Neural cell (in vitro differentiated cells): ENCODE data around the gene NET1.

Experiments used
- REST ChIP-seq: IDR thresholded peaks from 2 replicates; pipeline ENCODE4 v1.6.1; 2012; ENCODE audit warnings: borderline replicate concordance
- TF ChIP-seq, protein P1 (sequence below): fragments of 450-650 bp; IDR thresholded peaks from 2 replicates; pipeline ENCODE4 v1.5.1; 2014; ENCODE audit warnings: antibody characterized with exemption, mild to moderate bottlenecking, moderate library complexity; ENCODE audit not compliant: poor library complexity, severe bottlenecking

DNA sequence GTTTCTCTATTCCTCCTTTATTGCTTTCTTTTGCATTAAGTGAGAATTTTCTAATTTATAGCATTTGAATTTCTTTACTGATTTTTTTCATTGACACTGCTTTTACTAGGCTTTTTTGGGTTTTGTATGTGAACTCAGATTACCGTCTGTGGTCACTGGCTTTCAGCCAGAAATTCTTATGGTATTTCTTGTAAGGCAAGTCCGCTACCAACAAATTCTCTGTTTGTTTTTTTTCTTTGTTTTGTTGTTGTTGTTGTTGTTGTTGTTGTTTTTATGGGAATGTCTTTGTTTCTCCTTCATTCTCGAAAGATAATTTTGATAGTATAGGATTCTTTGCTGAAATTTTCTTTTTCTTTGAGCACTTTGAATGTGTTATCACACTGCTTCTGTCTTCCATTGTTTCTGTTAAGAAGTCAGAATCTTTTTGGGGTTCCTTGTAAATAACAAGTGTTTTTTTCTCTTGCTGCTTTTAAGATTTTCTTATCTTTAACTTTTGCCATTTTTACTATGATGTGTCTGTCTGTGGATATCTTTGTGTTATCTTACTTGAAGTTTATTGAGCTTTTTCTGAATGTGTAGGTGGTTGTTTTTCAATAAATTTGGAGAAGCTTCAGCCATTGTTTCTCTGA is 7.2 kb downstream of the NET1 start:
- TF ChIP-seq, protein P1, sequence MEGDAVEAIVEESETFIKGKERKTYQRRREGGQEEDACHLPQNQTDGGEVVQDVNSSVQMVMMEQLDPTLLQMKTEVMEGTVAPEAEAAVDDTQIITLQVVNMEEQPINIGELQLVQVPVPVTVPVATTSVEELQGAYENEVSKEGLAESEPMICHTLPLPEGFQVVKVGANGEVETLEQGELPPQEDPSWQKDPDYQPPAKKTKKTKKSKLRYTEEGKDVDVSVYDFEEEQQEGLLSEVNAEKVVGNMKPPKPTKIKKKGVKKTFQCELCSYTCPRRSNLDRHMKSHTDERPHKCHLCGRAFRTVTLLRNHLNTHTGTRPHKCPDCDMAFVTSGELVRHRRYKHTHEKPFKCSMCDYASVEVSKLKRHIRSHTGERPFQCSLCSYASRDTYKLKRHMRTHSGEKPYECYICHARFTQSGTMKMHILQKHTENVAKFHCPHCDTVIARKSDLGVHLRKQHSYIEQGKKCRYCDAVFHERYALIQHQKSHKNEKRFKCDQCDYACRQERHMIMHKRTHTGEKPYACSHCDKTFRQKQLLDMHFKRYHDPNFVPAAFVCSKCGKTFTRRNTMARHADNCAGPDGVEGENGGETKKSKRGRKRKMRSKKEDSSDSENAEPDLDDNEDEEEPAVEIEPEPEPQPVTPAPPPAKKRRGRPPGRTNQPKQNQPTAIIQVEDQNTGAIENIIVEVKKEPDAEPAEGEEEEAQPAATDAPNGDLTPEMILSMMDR: no peak
- no peak for TF ChIP-seq REST
